HCT116 (cell line): ENCODE results near the gene TPM4. TPM values are rescaled to one million over a fixed set of nuclear protein-coding genes. Genes with fewer than 3 reads are reported as not detected.

Experiments used
- ATAC-seq: fragments of 200-7000 bp; cut with Tn5 transposase; 2 replicates; pipeline ENCODE4 v1.9.1; 2020; ENCODE audit warnings: mild to moderate bottlenecking, moderate library complexity
- BruUV-seq: library from RNA; stranded (reverse); fragments of 400-500 nt; replicated peaks from 2 replicates; lab custom pipeline; 2021; lab: Mats Ljungman, UMichigan
- CTCF ChIA-PET: fragments of 300-600 bp; sonication (Branson Sonifier 250); formaldehyde crosslinking; loops from one replicate; lab custom pipeline; 2021; ENCODE audit warnings: antibody characterized with exemption; lab: Charles Lee
- POLR2A ChIA-PET: fragments of 300-600, 350-600 bp; sonication (Branson Sonifier 250); formaldehyde crosslinking; loops from one replicate; lab custom pipeline; 2021; ENCODE audit warnings: antibody characterized with exemption; lab: Charles Lee
- RAD21 ChIA-PET, 2 experiments: fragments of 300-600 bp; sonication (Branson Sonifier 250); formaldehyde crosslinking; loops; one replicate each; lab custom pipeline; 2023; ENCODE audit warnings: low total read pairs in 2 of 2; ENCODE audit not compliant: uncharacterized antibody in 2 of 2, unreplicated experiment in 2 of 2, low non-redundant PET in 1 of 2; lab: Charles Lee
- DNase-seq: peaks from one replicate; pipeline ENCODE4 v3.0.0-alpha.2; 2010; ENCODE audit warnings: low read depth, low spot score
- H2AFZ ChIP-seq: fragments of 200-600 bp; shearing (Covaris generic), sonication (generic); 2 replicates; pipeline ENCODE4 v1.6.1; 2017; ENCODE audit warnings: low read depth, mixed run types, mixed read lengths, antibody characterized with exemption, low read length; ENCODE audit not compliant: poor library complexity, severe bottlenecking
- H3K27ac ChIP-seq: 2 replicates; pipeline ENCODE4 v1.5.1; 2012; ENCODE audit warnings: low read depth, low read length
- H3K27me3 ChIP-seq: fragments of 200-600 bp; sonication (generic); 2 replicates; pipeline ENCODE4 v1.6.1; 2016; ENCODE audit warnings: mixed run types, low read length, mixed read lengths; ENCODE audit not compliant: insufficient read depth
- H3K36me3 ChIP-seq, 2 experiments: fragments of 200-500 bp in 1 of 2; fragments of 200-600 bp in 1 of 2; sonication (Bioruptor generic) in 1 of 2; sonication (generic) in 1 of 2; 2 replicates each; pipeline versions ENCODE4 v1.5.1 to v1.6.1; 2014 to 2016; ENCODE audit warnings: low read length in 2 of 2, inconsistent platforms in 1 of 2, mixed read lengths in 1 of 2, mixed run types in 1 of 2; ENCODE audit not compliant: insufficient read depth in 2 of 2, control insufficient read depth in 1 of 2
- H3K4me1 ChIP-seq, 2 experiments: fragments of 200-600 bp in 1 of 2; sonication (generic) in 1 of 2; 2 replicates each; pipeline versions ENCODE4 v1.5.1 to v1.6.1; 2012 to 2017; ENCODE audit warnings: low read length in 2 of 2, inconsistent platforms in 1 of 2, mild to moderate bottlenecking in 1 of 2, mixed read lengths in 1 of 2, mixed run types in 1 of 2, moderate library complexity in 1 of 2; ENCODE audit not compliant: insufficient read depth in 2 of 2, control insufficient read depth in 1 of 2
- H3K4me2 ChIP-seq: fragments of 200-600 bp; sonication (generic); 2 replicates; pipeline ENCODE4 v1.6.1; 2017; ENCODE audit warnings: mixed run types, low read length, mixed read lengths
- H3K4me3 ChIP-seq, 2 experiments: fragments of 200-600 bp in 1 of 2; sonication (generic) in 1 of 2; replicated peaks in 1 of 2; 2 replicates each; pipeline ENCODE4 v1.5.1; 2011 to 2016; ENCODE audit warnings: low read length in 2 of 2, control low read depth in 1 of 2, low read depth in 1 of 2, mild to moderate bottlenecking in 1 of 2, mixed read lengths in 1 of 2, mixed run types in 1 of 2
- H3K79me2 ChIP-seq: fragments of 200-600 bp; sonication (generic); 2 replicates; pipeline ENCODE4 v1.6.1; 2017; ENCODE audit warnings: mild to moderate bottlenecking, mixed run types, low read length, moderate library complexity, mixed read lengths; ENCODE audit not compliant: insufficient read depth
- H3K9ac ChIP-seq: fragments of 200-600 bp; sonication (generic); 2 replicates; pipeline ENCODE4 v1.6.1; 2016; ENCODE audit warnings: low read length, mixed read lengths
- H3K9me2 ChIP-seq: fragments of 200-600 bp; sonication (generic), shearing (Covaris generic); 2 replicates; pipeline ENCODE4 v1.6.1; 2017; ENCODE audit warnings: mixed run types, mild to moderate bottlenecking, moderate library complexity; ENCODE audit not compliant: insufficient read depth
- H3K9me3 ChIP-seq, 2 experiments: fragments of 200-500 bp in 1 of 2; fragments of 200-600 bp in 1 of 2; sonication (Bioruptor generic) in 1 of 2; sonication (generic) in 1 of 2; 2 replicates each; pipeline ENCODE4 v1.6.1; 2014 to 2017; ENCODE audit warnings: low read length in 2 of 2, mixed read lengths in 2 of 2, inconsistent platforms in 1 of 2, low read depth in 1 of 2, mild to moderate bottlenecking in 1 of 2, mixed run types in 1 of 2, moderate library complexity in 1 of 2; ENCODE audit not compliant: control insufficient read depth in 1 of 2, insufficient read depth in 1 of 2
- H4K20me1 ChIP-seq: fragments of 200-600 bp; sonication (generic), shearing (Covaris generic); 2 replicates; pipeline ENCODE4 v1.6.1; 2017; ENCODE audit warnings: mixed run types, mild to moderate bottlenecking, moderate library complexity; ENCODE audit not compliant: insufficient read depth
- CTCF ChIP-seq, 3 experiments: fragments of 200-600 bp in 1 of 3; sonication (generic) in 1 of 3; IDR thresholded peaks in 2 of 3; conservative IDR thresholded peaks in 1 of 3; 2 replicates each; pipeline ENCODE4 v1.5.1; 2012 to 2017; ENCODE audit warnings: low read depth in 2 of 3, low read length in 2 of 3, antibody characterized with exemption in 1 of 3, borderline replicate concordance in 1 of 3, control low read depth in 1 of 3, mild to moderate bottlenecking in 1 of 3, mixed read lengths in 1 of 3, mixed run types in 1 of 3, moderate library complexity in 1 of 3; ENCODE audit not compliant: insufficient read depth in 1 of 3
- EGR1 ChIP-seq: IDR thresholded peaks from 2 replicates; pipeline ENCODE4 v1.6.1; 2012; ENCODE audit warnings: low read depth
- EZH2phosphoT487 ChIP-seq: fragments of 200-600 bp; IDR thresholded peaks from 2 replicates; pipeline ENCODE4 v1.6.1; 2018; ENCODE audit warnings: antibody characterized with exemption, borderline replicate concordance
- RAD21 ChIP-seq: IDR thresholded peaks from 2 replicates; pipeline ENCODE4 v1.6.1; 2012; ENCODE audit warnings: low read depth, mild to moderate bottlenecking
- ZFX ChIP-seq: fragments of 450-650 bp; IDR thresholded peaks from 2 replicates; pipeline ENCODE4 v1.6.1; 2017
- intact Hi-C: fragments of 100-400 bp; cut with micrococcal nuclease; formaldehyde crosslinking; loops from 2 replicates; pipeline ENCODE4 v1.10.0; 2022
- total RNA-seq: library from RNA; stranded (reverse); gene quantifications from one replicate; pipeline ENCODE4 v1.2.1, GENCODE V29; 2021; ENCODE audit not compliant: unreplicated experiment
- TF ChIP-seq, protein P1 (sequence below): IDR thresholded peaks from 2 replicates; pipeline ENCODE4 v1.6.1; 2011; ENCODE audit warnings: mild to moderate bottlenecking, low read length, moderate library complexity; ENCODE audit not compliant: insufficient replicate concordance; ENCODE audit errors: extremely low read depth

TPM4 gene
- total RNA-seq, 1 experiment from 2014 or later, result 275 TPM

- ChIA-PET POLR2A (interaction anchor here (0.6 to 2.7 kb wide), 8 partner anchors 11 to 697 kb away, joined by 3 to 9 read pairs (median 4); partner anchors contain the start of genes FAM32A, HSH2D and TPM4), CTCF (interaction anchor here (0.7 to 2.5 kb wide), 26 partner anchors 10 to 412 kb away, joined by 3 to 28 read pairs (median 4); partner anchors contain the start of genes AP1M1, FAM32A and RAB8A), RAD21 (interaction anchor here (0.6 to 1.7 kb wide), 11 partner anchors 25 to 457 kb away, joined by 3 to 7 read pairs (median 3); partner anchors contain the start of gene FAM32A (in 2 of the 2))
- H2AFZ ChIP-seq, result peak overlapping the region; percentile 69
- peak overlapping the region; percentile 44 for H3K9ac ChIP-seq
- no peaks in the 10 kb centered on the region for H3K9me3 ChIP-seq
- no TSS peak for BruUV-seq
- DNase-seq (peak; percentile 49), ATAC-seq (peak; percentile 99)
- no peak overlapping the region for H3K27ac ChIP-seq
- intact Hi-C loops, result loop anchor here (1.0 to 5.0 kb wide), 4 partner anchors 70 to 346 kb away; partner anchors contain the start of gene RAB8A
- no peaks in the 10 kb centered on the region for H3K79me2 ChIP-seq
- no peaks in the 10 kb centered on the region for H4K20me1 ChIP-seq
- no peaks in the 10 kb centered on the region for H3K36me3 ChIP-seq
- TF ChIP-seq EGR1, result no peak
- peak; percentile 99 for TF ChIP-seq RAD21
- TF ChIP-seq EZH2phosphoT487, result no peak
- no peak for TF ChIP-seq ZFX
- TF ChIP-seq, protein P1, sequence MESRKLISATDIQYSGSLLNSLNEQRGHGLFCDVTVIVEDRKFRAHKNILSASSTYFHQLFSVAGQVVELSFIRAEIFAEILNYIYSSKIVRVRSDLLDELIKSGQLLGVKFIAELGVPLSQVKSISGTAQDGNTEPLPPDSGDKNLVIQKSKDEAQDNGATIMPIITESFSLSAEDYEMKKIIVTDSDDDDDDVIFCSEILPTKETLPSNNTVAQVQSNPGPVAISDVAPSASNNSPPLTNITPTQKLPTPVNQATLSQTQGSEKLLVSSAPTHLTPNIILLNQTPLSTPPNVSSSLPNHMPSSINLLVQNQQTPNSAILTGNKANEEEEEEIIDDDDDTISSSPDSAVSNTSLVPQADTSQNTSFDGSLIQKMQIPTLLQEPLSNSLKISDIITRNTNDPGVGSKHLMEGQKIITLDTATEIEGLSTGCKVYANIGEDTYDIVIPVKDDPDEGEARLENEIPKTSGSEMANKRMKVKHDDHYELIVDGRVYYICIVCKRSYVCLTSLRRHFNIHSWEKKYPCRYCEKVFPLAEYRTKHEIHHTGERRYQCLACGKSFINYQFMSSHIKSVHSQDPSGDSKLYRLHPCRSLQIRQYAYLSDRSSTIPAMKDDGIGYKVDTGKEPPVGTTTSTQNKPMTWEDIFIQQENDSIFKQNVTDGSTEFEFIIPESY, result no peak
- TF ChIP-seq CTCF (IDR thresholded peaks at IDR 0.05 in 2 of 3, conservative IDR thresholded peaks at IDR 0.05 in 1 of 3; ENCODE audit: borderline replicate concordance in 1 of 3, insufficient read depth in 1 of 3, low read depth in 2 of 3, low read length in 2 of 3), result peak; percentile 92 to 97 (median 92)
- peak overlapping the region; percentile 11 to 39; a peak in 3 of 4 replicates for H3K4me3 ChIP-seq
- peaks cover 0 to 13% of the 10 kb centered on the region in 2 experiments; a peak in 2 of 4 replicates for H3K4me1 ChIP-seq
- no peaks in the 10 kb centered on the region for H3K9me2 ChIP-seq
- no peaks in the 10 kb centered on the region for H3K27me3 ChIP-seq
- peak overlapping the region; percentile 65 for H3K4me2 ChIP-seq
These were observed 34.9 kb upstream of the TPM4 start for GRCh38 chr19:16041299-16041990.
